Measurements from ENCODE around the gene PPCS.
A peak's percentile ranks its signal among the peaks of the same experiment; 100 is the strongest.

Gene PPCS

GRCh38 chr1:42456010-42456753, at the start of gene PPCS, which contains the start of gene ZMYND12:
Gene PPCS, plus strand, starts transcription at chr1:42456543. Its CDS starts 23 bp downstream, at chr1:42456566.
Gene ZMYND12, minus strand, starts transcription at chr1:42456022. Its CDS starts 25 bp downstream, at chr1:42455997.
- peak; percentile 92 to 94 for DNase-seq

DNA sequence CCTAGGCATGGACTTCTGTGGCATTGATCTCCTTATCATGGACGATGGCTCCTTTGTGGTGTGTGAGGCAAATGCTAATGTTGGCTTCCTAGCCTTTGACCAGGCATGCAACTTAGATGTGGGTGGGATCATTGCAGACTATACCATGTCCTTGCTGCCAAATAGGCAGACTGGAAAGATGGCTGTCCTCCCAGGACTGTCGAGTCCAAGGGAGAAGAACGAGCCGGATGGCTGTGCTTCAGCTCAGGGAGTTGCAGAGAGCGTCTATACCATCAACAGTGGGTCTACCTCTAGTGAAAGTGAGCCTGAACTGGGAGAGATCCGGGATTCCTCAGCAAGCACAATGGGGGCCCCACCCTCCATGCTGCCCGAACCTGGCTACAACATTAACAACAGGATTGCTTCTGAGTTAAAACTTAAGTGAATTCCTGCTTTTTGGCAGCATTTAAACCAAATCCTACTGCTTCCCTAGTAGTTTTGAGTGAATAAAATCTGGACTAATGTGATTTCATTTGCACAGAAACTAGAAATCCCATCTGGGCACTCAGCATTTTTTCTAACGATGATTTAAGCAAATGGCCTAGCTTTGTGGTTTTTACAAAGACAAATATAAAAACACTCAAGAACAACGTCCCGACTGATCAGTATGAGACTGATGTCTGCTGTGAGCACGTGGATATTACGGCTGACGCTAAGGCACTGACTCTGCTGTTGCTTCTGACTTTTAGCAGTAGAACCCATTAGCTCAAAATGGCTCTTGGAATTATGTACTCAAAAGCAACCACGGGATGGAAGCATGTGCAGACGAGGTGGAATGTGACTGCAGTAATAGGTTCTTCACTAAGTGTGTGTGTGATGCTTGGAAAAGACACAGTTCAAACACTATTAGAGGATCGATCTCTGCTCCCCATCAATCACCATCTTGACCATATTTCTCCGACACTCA, 41.5 kb upstream of the PPCS start:
- no peak for DNase-seq

DNA sequence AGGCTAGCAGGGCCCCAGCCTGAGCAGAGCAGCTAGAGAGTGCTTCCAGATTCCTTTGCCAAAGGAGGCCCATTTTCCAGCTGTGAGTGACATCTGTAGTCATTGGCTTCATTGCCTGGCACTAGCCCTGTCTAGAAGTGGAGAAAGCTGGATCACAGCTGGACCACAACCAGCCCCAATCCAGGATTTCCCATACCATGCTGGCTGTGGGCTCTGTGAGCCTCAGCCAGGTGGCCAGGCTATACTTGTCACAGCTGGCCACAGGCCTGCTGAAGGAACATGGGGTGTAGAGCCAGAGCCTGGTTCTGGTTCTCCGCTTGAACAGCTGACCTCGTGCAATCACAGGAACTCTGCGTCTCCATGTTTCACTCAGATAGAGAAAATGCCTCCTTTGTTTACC, 39.2 kb upstream of the PPCS start:
- no peak for DNase-seq

GRCh38 chr1:42418516-42418915, 37.8 kb upstream of the PPCS start:
- no peak for DNase-seq

DNA sequence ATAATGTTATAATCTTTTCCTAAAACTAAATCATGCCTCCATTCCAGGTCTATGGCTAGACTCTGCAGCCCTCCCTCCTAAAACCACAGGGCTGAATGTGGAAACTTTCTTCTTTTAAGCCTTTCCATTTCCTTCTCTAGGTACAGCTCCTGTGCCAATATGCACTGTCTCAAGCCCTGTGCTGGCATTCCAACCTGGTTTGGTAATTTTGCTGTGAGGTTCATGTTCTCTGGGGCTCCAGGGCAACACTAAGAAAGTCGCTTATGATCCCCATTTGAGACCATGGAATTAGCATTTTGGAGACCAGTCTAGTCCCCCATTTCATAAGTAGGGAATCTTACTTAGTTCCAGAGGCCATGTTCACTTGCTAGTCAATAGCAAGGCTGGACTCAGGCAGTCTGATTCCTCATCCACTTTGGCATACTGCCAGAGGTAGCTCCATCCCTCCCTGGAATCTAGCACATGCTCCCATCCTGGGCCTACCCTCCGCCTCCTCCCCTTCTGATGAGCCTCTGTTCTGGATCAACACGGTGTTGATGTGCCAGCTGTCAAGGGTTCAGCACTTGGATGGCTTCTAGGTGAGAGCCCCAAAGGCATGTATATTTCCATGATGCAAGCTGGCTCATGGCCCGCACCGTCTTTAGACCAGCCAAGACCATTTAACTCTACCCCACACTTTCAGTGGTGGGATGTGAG, 37.1 kb upstream of the PPCS start:
- DNase-seq: no peak

DNA sequence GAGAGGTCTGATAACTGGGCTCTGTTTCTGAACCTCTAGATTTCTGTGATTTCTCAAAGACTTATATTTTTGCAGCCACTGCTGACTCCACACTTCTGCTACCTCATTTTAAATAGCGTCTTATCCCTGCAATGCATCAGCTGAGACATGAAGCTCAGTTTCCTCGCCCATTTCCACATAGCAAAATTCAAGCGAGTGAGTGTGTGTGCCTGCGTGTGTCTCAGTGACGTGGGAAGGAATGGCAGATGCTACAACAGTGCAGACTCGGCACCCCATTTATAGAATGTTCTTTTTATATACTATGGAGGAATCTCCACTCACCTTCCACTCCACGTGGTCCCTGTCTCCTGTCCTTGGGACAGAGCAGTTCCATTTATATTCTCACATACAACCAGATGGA, 36.2 kb upstream of the PPCS start:
- DNase-seq: no peak

- no peak for DNase-seq
Observed at GRCh38 chr1:42420911-42421585, 35.3 kb upstream of the PPCS start.

DNA sequence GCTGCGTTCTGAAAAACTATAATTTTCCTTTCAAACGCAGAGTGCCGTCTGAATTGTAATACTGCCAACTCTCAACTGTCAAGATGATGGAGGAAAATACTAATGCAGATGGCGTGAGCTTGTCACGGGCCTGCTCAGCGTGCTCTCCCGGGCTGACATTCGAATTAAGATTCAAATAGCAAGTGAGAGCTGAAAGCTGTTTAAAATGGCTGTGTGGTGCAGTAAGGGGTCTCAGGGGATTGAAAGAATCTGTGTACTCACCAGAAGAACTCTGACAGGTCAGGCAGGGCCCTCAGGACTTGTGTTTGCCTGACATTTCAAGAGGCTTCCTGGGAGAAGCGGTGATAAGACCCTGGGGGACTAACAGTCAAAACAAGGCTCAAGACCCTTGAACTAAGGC, 33.6 kb upstream of the PPCS start:
- no peak for DNase-seq

- DNase-seq: no peak
Observed at GRCh38 chr1:42423681-42424080, 32.7 kb upstream of the PPCS start.

- DNase-seq: no peak
Observed at GRCh38 chr1:42424201-42424600, 32.1 kb upstream of the PPCS start.

GRCh38 chr1:42427240-42427639, 29.1 kb upstream of the PPCS start:
- no peak for DNase-seq

DNA sequence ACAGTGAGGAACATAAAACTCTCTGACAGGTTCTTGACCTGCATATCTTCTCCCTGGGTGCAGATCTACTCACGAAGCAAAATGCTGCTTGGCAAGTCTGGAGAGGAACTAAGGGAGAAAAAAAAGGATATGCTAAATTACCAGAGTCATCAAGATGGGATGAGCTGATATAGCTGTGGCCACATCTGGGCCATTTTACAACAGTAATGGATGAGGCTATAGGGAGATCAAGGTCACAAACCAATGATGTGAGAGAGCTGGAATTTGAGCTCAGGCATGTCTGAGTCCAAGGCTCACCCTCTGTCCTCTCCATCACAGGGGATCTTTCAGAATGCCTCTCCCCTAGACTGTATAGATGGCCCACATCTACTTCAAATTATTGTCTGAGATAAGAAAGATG, 26.7 kb upstream of the PPCS start:
- DNase-seq: no peak

GRCh38 chr1:42430286-42431135, 25.8 kb upstream of the PPCS start:
- DNase-seq: no peak

DNA sequence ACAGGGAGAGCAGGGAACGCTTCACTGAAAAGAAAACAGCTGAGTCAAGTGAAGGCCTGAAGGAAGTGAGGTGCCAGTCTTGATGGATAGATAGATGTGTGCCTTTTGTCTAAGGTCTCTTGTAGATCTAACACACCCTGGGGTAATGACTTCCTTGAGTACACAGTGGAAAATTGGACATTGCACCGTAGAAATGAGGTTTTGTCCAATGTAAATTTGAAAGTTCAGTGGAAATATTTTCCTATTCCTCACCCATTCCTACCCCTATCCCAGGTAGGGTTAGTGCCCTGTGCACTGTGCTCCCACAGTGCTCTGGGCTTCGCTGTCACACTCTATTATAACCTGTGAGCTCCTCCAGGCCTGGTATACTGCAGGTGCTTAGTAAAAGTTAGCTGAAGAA, 24.8 kb upstream of the PPCS start:
- DNase-seq: no peak

DNA sequence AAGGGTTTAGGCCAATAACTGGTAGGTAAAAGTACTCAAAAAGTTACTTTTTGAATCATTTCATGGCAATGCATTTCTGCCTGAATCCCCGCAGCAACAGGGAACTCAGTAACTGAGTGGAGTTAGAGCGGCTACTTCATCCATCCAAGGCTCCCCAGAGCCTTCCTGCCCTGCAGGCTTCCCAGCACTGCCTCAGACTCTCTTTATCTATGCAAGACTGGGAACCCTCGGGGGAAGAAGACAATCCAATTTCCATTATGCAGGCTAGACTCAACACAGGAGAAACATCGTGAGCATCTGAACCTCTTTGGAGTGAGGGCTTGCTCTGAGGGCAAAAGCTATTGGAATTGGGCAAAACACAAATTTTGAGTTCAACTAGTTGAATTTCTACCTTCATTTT, 23.6 kb upstream of the PPCS start:
- no peak for DNase-seq

- no peak for DNase-seq
Observed at GRCh38 chr1:42433369-42433768, 23.0 kb upstream of the PPCS start.

- no peak for DNase-seq
Observed at GRCh38 chr1:42434340-42434739, 22.0 kb upstream of the PPCS start.

GRCh38 chr1:42439940-42440339, 16.4 kb upstream of the PPCS start:
- no peak for DNase-seq

- DNase-seq: no peak
Observed at GRCh38 chr1:42442662-42443061, 13.7 kb upstream of the PPCS start.

DNA sequence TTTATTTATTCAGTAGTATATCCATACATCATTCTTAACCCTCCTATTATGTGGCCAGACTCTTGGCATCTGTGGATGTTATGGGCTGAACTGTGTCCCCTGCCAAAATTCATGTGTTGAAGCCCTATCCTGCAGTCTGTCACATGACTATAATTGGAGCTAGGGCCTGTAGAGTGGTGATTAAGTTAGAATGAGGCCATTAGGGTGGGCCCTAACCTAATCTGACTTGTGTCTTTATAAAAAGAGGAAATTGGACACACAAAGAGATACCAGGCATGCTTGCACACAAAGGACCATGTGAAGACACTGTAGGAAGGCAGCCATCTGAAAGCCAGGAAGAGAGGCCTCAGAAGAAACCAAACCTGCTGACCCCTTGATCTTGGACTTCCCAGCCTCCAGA, 7.1 kb upstream of the PPCS start:
- no peak for DNase-seq

- DNase-seq: no peak
Observed at GRCh38 chr1:42450061-42450460, 6.3 kb upstream of the PPCS start.

DNA sequence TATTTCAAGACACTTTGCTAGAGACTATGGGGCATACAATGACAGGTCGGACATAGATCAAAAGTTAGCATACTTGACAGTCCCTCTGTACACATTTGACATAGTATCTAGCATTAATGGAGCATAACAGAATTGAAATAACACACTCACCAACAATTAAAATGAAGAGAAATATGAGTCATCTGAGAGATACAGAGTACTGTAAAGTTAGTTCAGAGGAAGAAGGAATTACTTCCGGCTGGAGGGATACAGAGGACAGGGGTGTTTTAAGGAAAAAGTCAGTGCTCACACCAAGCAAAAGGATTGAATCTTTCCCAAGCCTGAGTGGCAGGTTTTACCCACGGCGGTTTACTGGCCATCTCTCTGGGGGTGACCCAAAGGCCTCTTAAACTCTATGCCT, 3.0 kb upstream of the PPCS start:
- DNase-seq: no peak
